ENCODE measurements around the gene NAV3. TPM values are rescaled to one million over a fixed set of nuclear protein-coding genes. Genes with fewer than 3 reads are reported as not detected.
A peak's percentile ranks its signal among the peaks of the same experiment; 100 is the strongest.

NAV3 gene
- total RNA-seq (2014; rRNA removed): 1.6 and 6.8 TPM in 2 replicates
- Bru-seq, nascent RNA: percentile 34 among the genes with signal in this experiment
- percentile 30 among the genes with signal in this experiment for BruChase-seq, experiment 1, labeled RNA remaining after a 6-hour chase
- percentile 37 among the genes with signal in this experiment for BruChase-seq, experiment 2, labeled RNA remaining after a 2-hour chase
- long read RNA-seq, partial matches to known transcripts: 0 of 2 reads
- long read RNA-seq, other reads (novel, unspliced or antisense): 2 of 2 reads

- H3K27me3 ChIP-seq (ENCODE audit: low read length): peaks cover 8% of the 10 kb centered on the region; the same call in 1 of the 2 replicates
- H3F3A ChIP-seq (ENCODE audit: low read length, unreplicated experiment): no peaks in the 10 kb centered on the region
- H3K36me3 ChIP-seq (ENCODE audit: low read depth, low read length): no peaks in the 10 kb centered on the region
- no TSS peak for BruUV-seq (replicated peaks)
- TF ChIP-seq EZH2phosphoT487 (IDR thresholded peaks at IDR 0.05; ENCODE audit: borderline replicate concordance, low read length) (no peak), CTCF (conservative IDR thresholded peaks at IDR 0.05; ENCODE audit: low read depth, low read length) (no peak), EZH2 (IDR thresholded peaks at IDR 0.05; ENCODE audit: low read length, unreplicated experiment) (no peak)
- ChIA-PET CTCF (no interaction called here), POLR2A (ENCODE audit: unreplicated experiment) (interaction anchor here (0.7 kb wide), 1 partner anchor 18 kb away, joined by 12 read pairs; no protein-coding TSS in a partner anchor)
- intact Hi-C loops (cut with micrococcal nuclease): loop anchor here (1.0 kb wide), 1 partner anchor 18 kb away; no protein-coding TSS in a partner anchor
- no peaks in the 10 kb centered on the region for H4K20me1 ChIP-seq (ENCODE audit: low read length)
- ATAC-seq (peak; percentile 76), DNase-seq (no peak)
- H3K4me3 ChIP-seq (ENCODE audit: low read length): no peak within 1 kb of the TSS
- no peak within 1 kb of the TSS for H3K4me2 ChIP-seq (ENCODE audit: low read length)
- H3K9ac ChIP-seq (ENCODE audit: low read length): no peak within 1 kb of the TSS
- no peaks in the 10 kb centered on the region for H3K4me1 ChIP-seq (ENCODE audit: insufficient read depth, low read length)
- no peaks in the 10 kb centered on the region for H3K9me2 ChIP-seq (replicated peaks; ENCODE audit: low read length)
- no peaks in the 10 kb centered on the region for H3K79me2 ChIP-seq (ENCODE audit: low read length)
- no peak within 1 kb of the TSS for H3K27ac ChIP-seq (ENCODE audit: low read length)
- no peaks in the 10 kb centered on the region for H3K9me3 ChIP-seq (ENCODE audit: low read length)
- H2AFZ ChIP-seq (ENCODE audit: low read length): no peak within 1 kb of the TSS
Observed at GRCh38 chr12:77830583-77831351, at the start of gene NAV3. Gene NAV3, plus strand, starts transcription at chr12:77830894. Its CDS starts 568 bp downstream, at chr12:77831462.

GRCh38 chr12:77782034-77782433, 48.7 kb upstream of the NAV3 start:
- no peak overlapping the region for H2AFZ ChIP-seq (ENCODE audit: low read length)
- no peaks in the 10 kb centered on the region for H3K9me3 ChIP-seq (ENCODE audit: low read length)
- no peaks in the 10 kb centered on the region for H3F3A ChIP-seq (ENCODE audit: low read length, unreplicated experiment)
- H3K79me2 ChIP-seq (ENCODE audit: low read length): no peaks in the 10 kb centered on the region
- no peaks in the 10 kb centered on the region for H3K36me3 ChIP-seq (ENCODE audit: low read depth, low read length)
- DNase-seq: no peak
- no peak overlapping the region for H3K27ac ChIP-seq (ENCODE audit: low read length)
- ChIA-PET POLR2A (ENCODE audit: unreplicated experiment) (no interaction called here), CTCF (no interaction called here)
- no peaks in the 10 kb centered on the region for H4K20me1 ChIP-seq (ENCODE audit: low read length)
- H3K4me3 ChIP-seq (ENCODE audit: low read length): no peak overlapping the region
- H3K9me2 ChIP-seq (replicated peaks; ENCODE audit: low read length): no peaks in the 10 kb centered on the region
- intact Hi-C loops (cut with micrococcal nuclease): no loop called here
- BruUV-seq (replicated peaks): no TSS peak
- H3K4me2 ChIP-seq (ENCODE audit: low read length): no peak overlapping the region
- peaks cover 47% of the 10 kb centered on the region for H3K27me3 ChIP-seq (ENCODE audit: low read length)
- no peak overlapping the region for H3K9ac ChIP-seq (ENCODE audit: low read length)
- H3K4me1 ChIP-seq (ENCODE audit: insufficient read depth, low read length): no peaks in the 10 kb centered on the region
- ATAC-seq: no peak
- TF ChIP-seq EZH2 (IDR thresholded peaks at IDR 0.05; ENCODE audit: low read length, unreplicated experiment) (no peak), EZH2phosphoT487 (IDR thresholded peaks at IDR 0.05; ENCODE audit: borderline replicate concordance, low read length) (no peak), CTCF (conservative IDR thresholded peaks at IDR 0.05; ENCODE audit: low read depth, low read length) (no peak)

- no peaks in the 10 kb centered on the region for H3K4me1 ChIP-seq (ENCODE audit: insufficient read depth, low read length)
- H3K9ac ChIP-seq (ENCODE audit: low read length): no peak overlapping the region
- BruUV-seq (replicated peaks): no TSS peak
- H3K27ac ChIP-seq (ENCODE audit: low read length): no peak overlapping the region
- intact Hi-C loops (cut with micrococcal nuclease): no loop called here
- ChIA-PET CTCF (no interaction called here), POLR2A (ENCODE audit: unreplicated experiment) (no interaction called here)
- H3K9me3 ChIP-seq (ENCODE audit: low read length): no peaks in the 10 kb centered on the region
- H3K4me2 ChIP-seq (ENCODE audit: low read length): no peak overlapping the region
- H3K9me2 ChIP-seq (replicated peaks; ENCODE audit: low read length): no peaks in the 10 kb centered on the region
- H3K27me3 ChIP-seq (ENCODE audit: low read length): peaks cover 54% of the 10 kb centered on the region
- H3F3A ChIP-seq (ENCODE audit: low read length, unreplicated experiment): no peaks in the 10 kb centered on the region
- no peak for ATAC-seq
- no peak overlapping the region for H3K4me3 ChIP-seq (ENCODE audit: low read length)
- no peak for DNase-seq
- no peaks in the 10 kb centered on the region for H3K36me3 ChIP-seq (ENCODE audit: low read depth, low read length)
- no peaks in the 10 kb centered on the region for H4K20me1 ChIP-seq (ENCODE audit: low read length)
- H2AFZ ChIP-seq (ENCODE audit: low read length): no peak overlapping the region
- TF ChIP-seq EZH2phosphoT487 (IDR thresholded peaks at IDR 0.05; ENCODE audit: borderline replicate concordance, low read length) (no peak), EZH2 (IDR thresholded peaks at IDR 0.05; ENCODE audit: low read length, unreplicated experiment) (no peak), CTCF (conservative IDR thresholded peaks at IDR 0.05; ENCODE audit: low read depth, low read length) (no peak)
- H3K79me2 ChIP-seq (ENCODE audit: low read length): no peaks in the 10 kb centered on the region
Observed at GRCh38 chr12:77782766-77783165, 47.9 kb upstream of the NAV3 start.

Measured in PC-3 (cell line).